ENCODE results near the gene WAPL. TPM values are rescaled to one million over a fixed set of nuclear protein-coding genes. Genes with fewer than 3 reads are reported as not detected.

The WAPL gene
- total and polyA plus RNA-seq, 9 of the 15 experiments (the other 6 are each of a cell fraction or from before 2014, with no cell fraction given) = 14.3 to 36.4 (median 25.3) TPM

GRCh38 chr10:86443936-86444335 is 77.7 kb downstream of the WAPL start (continued):
- no peak for TF ChIP-seq ZBTB1 (CRISPR knock-in tag; IDR thresholded peaks at IDR 0.05; ENCODE audit: borderline replicate concordance, low read depth)
- TF ChIP-seq EP300 (IDR thresholded peaks at IDR 0.05; ENCODE audit: low read length) = no peak
- no peak for TF ChIP-seq ZC3H4 (CRISPR knock-in tag; IDR thresholded peaks at IDR 0.05; ENCODE audit: borderline replicate concordance)
- TF ChIP-seq HEY1 (CRISPR knock-in tag; IDR thresholded peaks at IDR 0.05; ENCODE audit: borderline replicate concordance) = no peak
- TF ChIP-seq GABPB2 (CRISPR knock-in tag; conservative IDR thresholded peaks at IDR 0.05) = no peak

GRCh38 chr10:86443069-86443468 is 78.5 kb downstream of the WAPL start:
- no peak for TF ChIP-seq ZNF407 (IDR thresholded peaks at IDR 0.05; ENCODE audit: low read depth)
- TF ChIP-seq ZNF778 (CRISPR knock-in tag; IDR thresholded peaks at IDR 0.05) = no peak
- no peak for TF ChIP-seq TBP (optimal IDR thresholded peaks at IDR 0.05; ENCODE audit: low read depth, low read length)
- TF ChIP-seq FOXP1 (CRISPR knock-in tag; IDR thresholded peaks at IDR 0.05) = no peak
- Histone ChIP-seq H3K36me3 (ENCODE audit: control insufficient read depth, insufficient read depth, low read length) (peaks cover 79% of the 10 kb centered on the region), H3K9me3 (replicated peaks; ENCODE audit: control insufficient read depth, insufficient read depth, low read depth, low read length) (no peaks in the 10 kb centered on the region), H3K27ac (ENCODE audit: extremely low read depth, low read depth, low read length) (no peak overlapping the region), H4K20me1 (replicated peaks; ENCODE audit: control insufficient read depth, insufficient read depth, low read length) (no peaks in the 10 kb centered on the region), H2AFZ (ENCODE audit: low read depth, low read length) (no peak overlapping the region), H3K27me3 (ENCODE audit: control insufficient read depth in 2 of 2, insufficient read depth in 2 of 2, low read length in 2 of 2) (no peaks in the 10 kb centered on the region), H3K9me1 (ENCODE audit: control insufficient read depth, insufficient read depth, low read length) (no peaks in the 10 kb centered on the region), H3K4me2 (ENCODE audit: insufficient read depth, low read length) (no peak overlapping the region), H3K4me1 (replicated peaks in 1 of 2; ENCODE audit: control insufficient read depth in 2 of 2, insufficient read depth in 2 of 2, low read length in 2 of 2) (no peaks in the 10 kb centered on the region), H3K4me3 (no peak overlapping the region), H3K9ac (ENCODE audit: insufficient read depth in 1 of 2, low read depth in 2 of 2, low read length in 2 of 2) (no peak overlapping the region), H3K79me2 (ENCODE audit: control insufficient read depth, insufficient read depth, low read length) (no peaks in the 10 kb centered on the region)
- in situ Hi-C loops (cut with MboI) = no loop called here
- ChIA-PET POLR2A (no interaction called here), CTCF (ENCODE audit: low intra/inter-chr PET ratio) (no interaction called here)
- no TSS peak for BruUV-seq (replicated peaks)
- no peak for ATAC-seq
- DNase-seq (ENCODE audit: extremely low read depth in 1 of 4, low spot score in 3 of 4) = no peak
- intact Hi-C loops (cut with micrococcal nuclease) = no loop called here
- FAIRE-seq = no peak
- 91% methylated on average over 2 of the region's 2 CpGs for WGBS (ENCODE audit: insufficient coverage, low coverage, missing lambda C conversion rate)

All from K562 (cell line).